ENCODE data around the gene CLCN2. TPM values are rescaled to one million over a fixed set of nuclear protein-coding genes. Genes with fewer than 3 reads are reported as not detected.
A peak's percentile ranks its signal among the peaks of the same experiment; 100 is the strongest.

Gene CLCN2
- total RNA-seq, 1 experiment from 2014 or later = 21.6 TPM

- Histone ChIP-seq H3K36me3 (ENCODE audit: control insufficient read depth in 1 of 2, insufficient read depth in 2 of 2, low read length in 2 of 2) (peaks cover 24% of the 10 kb centered on the region in 2 experiments; a peak in 3 of 4 replicates), H3K4me2 (ENCODE audit: low read length) (no peak overlapping the region), H3K4me1 (ENCODE audit: control insufficient read depth in 1 of 2, insufficient read depth in 2 of 2, low read length in 2 of 2) (peaks cover 0 to 6% of the 10 kb centered on the region in 2 experiments; a peak in 1 of 4 replicates), H3K27ac (ENCODE audit: low read depth, low read length) (no peak overlapping the region), H3K4me3 (replicated peaks in 1 of 2; ENCODE audit: low read depth in 1 of 2, low read length in 2 of 2) (no peak overlapping the region), H3K9me2 (ENCODE audit: insufficient read depth) (no peaks in the 10 kb centered on the region), H3K79me2 (ENCODE audit: insufficient read depth, low read length) (no peaks in the 10 kb centered on the region; the same call in 1 of the 2 replicates), H2AFZ (ENCODE audit: low read depth, low read length, poor library complexity, severe bottlenecking) (no peak overlapping the region), H3K9me3 (ENCODE audit: control insufficient read depth in 1 of 2, insufficient read depth in 1 of 2, low read depth in 1 of 2, low read length in 2 of 2) (no peaks in the 10 kb centered on the region), H3K9ac (ENCODE audit: low read length) (no peak overlapping the region), H3K27me3 (ENCODE audit: insufficient read depth, low read length) (no peaks in the 10 kb centered on the region), H4K20me1 (ENCODE audit: insufficient read depth) (no peaks in the 10 kb centered on the region)
- ATAC-seq (peak; percentile 46), DNase-seq (ENCODE audit: low read depth, low spot score) (no peak)
- ChIA-PET RAD21 (ENCODE audit: low non-redundant PET in 1 of 2, low total read pairs in 2 of 2, uncharacterized antibody in 2 of 2, unreplicated experiment in 2 of 2) (no interaction called here), CTCF (interaction anchor here (1.2 kb wide), 1 partner anchor 178 kb away, joined by 3 read pairs; no protein-coding TSS in a partner anchor), POLR2A (no interaction called here)
- no peak for TF ChIP-seq REST (IDR thresholded peaks at IDR 0.05; ENCODE audit: low read depth)
- no peak for TF ChIP-seq EZH2phosphoT487 (IDR thresholded peaks at IDR 0.05; ENCODE audit: borderline replicate concordance)
- no peak for TF ChIP-seq CBX3 (IDR thresholded peaks at IDR 0.05; ENCODE audit: low read depth)
- TF ChIP-seq RAD21 (IDR thresholded peaks at IDR 0.05; ENCODE audit: low read depth) = no peak
- TF ChIP-seq ATF3 (IDR thresholded peaks at IDR 0.05) = no peak
- no peak for TF ChIP-seq CEBPB (IDR thresholded peaks at IDR 0.05; ENCODE audit: low read depth)
- TF ChIP-seq CTCF (IDR thresholded peaks at IDR 0.05 in 2 of 3, conservative IDR thresholded peaks at IDR 0.05 in 1 of 3; ENCODE audit: borderline replicate concordance in 1 of 3, insufficient read depth in 1 of 3, low read depth in 2 of 3, low read length in 2 of 3) = no peak
- TF ChIP-seq FOSL1 (IDR thresholded peaks at IDR 0.05; ENCODE audit: low read depth) = no peak
- no peak for TF ChIP-seq ZFX (IDR thresholded peaks at IDR 0.05)
- TF ChIP-seq EGR1 (IDR thresholded peaks at IDR 0.05; ENCODE audit: low read depth) = no peak
- no peak for TF ChIP-seq ZNF274 (IDR thresholded peaks at IDR 0.05; ENCODE audit: low read depth, low read length)
- no peak for TF ChIP-seq TCF7L2 (IDR thresholded peaks at IDR 0.05; ENCODE audit: borderline replicate concordance, extremely low read depth, insufficient read depth, insufficient read length)
- TF ChIP-seq MAX (IDR thresholded peaks at IDR 0.05) = no peak
- TF ChIP-seq SP1 (IDR thresholded peaks at IDR 0.05; ENCODE audit: low read depth) = no peak
- no peak for TF ChIP-seq SRF (IDR thresholded peaks at IDR 0.05; ENCODE audit: low read depth)
- BruUV-seq (replicated peaks) = no TSS peak
- intact Hi-C loops (cut with micrococcal nuclease) = no loop called here
Observed at GRCh38 chr3:184354754-184355153, 6.7 kb downstream of the CLCN2 start.
